WTC11 (cell line): ENCODE measurements around the gene PPP3R1. TPM values are rescaled to one million over a fixed set of nuclear protein-coding genes. Genes with fewer than 3 reads are reported as not detected.

Experiments used
- ATAC-seq: fragments of 200-7000 bp; cut with Tn5 transposase; 2 replicates; pipeline ENCODE4 v1.10.0; 2021; ENCODE audit warnings: mild to moderate bottlenecking, moderate library complexity
- CTCF ChIA-PET: fragments of 300-600 bp; sonication (Branson Sonifier 250); formaldehyde crosslinking; loops from one replicate; lab custom pipeline; 2021; ENCODE audit warnings: antibody characterized with exemption; lab: Charles Lee
- POLR2A ChIA-PET: fragments of 350-600 bp; sonication (Branson Sonifier 250); formaldehyde crosslinking; loops from one replicate; lab custom pipeline; 2021; ENCODE audit warnings: antibody characterized with exemption; lab: Charles Lee
- DNase-seq: peaks from one replicate; pipeline ENCODE4 v3.0.0; 2021; ENCODE audit warnings: low spot score
- H3K27ac Mint-ChIP-seq: 2 replicates; pipeline ENCODE4 v1.8.0; 2021; ENCODE audit warnings: mixed read lengths
- H3K27me3 Mint-ChIP-seq: 2 replicates; pipeline ENCODE4 v1.8.0; 2021; ENCODE audit warnings: low read depth, mild to moderate bottlenecking, moderate library complexity, mixed read lengths
- H3K36me3 Mint-ChIP-seq: 2 replicates; pipeline ENCODE4 v1.8.0; 2021; ENCODE audit warnings: mixed read lengths
- H3K4me1 Mint-ChIP-seq: 2 replicates; pipeline ENCODE4 v1.8.0; 2022; ENCODE audit warnings: mixed read lengths
- H3K4me3 Mint-ChIP-seq: 2 replicates; pipeline ENCODE4 v1.8.0; 2021; ENCODE audit warnings: mild to moderate bottlenecking, moderate library complexity, mixed read lengths
- H3K9me3 Mint-ChIP-seq: 2 replicates; pipeline ENCODE4 v1.8.0; 2021; ENCODE audit warnings: mixed read lengths
- CBFB ChIP-seq: sonication (generic); formaldehyde crosslinking; IDR thresholded peaks from 2 replicates; pipeline ENCODE4 v1.8.1; 2022; ENCODE audit warnings: mild to moderate bottlenecking, low read depth, missing genetic modification reagents
- ESRRA ChIP-seq: sonication (generic); formaldehyde crosslinking; IDR thresholded peaks from 2 replicates; pipeline ENCODE4 v1.8.1; 2022; ENCODE audit warnings: mild to moderate bottlenecking, missing genetic modification reagents, borderline replicate concordance
- ETV6 ChIP-seq: sonication (generic); formaldehyde crosslinking; IDR thresholded peaks from 2 replicates; pipeline ENCODE4 v1.8.1; 2022; ENCODE audit warnings: mild to moderate bottlenecking, missing genetic modification reagents
- FOXP1 ChIP-seq: sonication (generic); formaldehyde crosslinking; IDR thresholded peaks from 2 replicates; pipeline ENCODE4 v1.8.0; 2022; ENCODE audit warnings: missing genetic modification reagents, mild to moderate bottlenecking, moderate library complexity, borderline replicate concordance
- GRHL2 ChIP-seq: fragments of 250-450 bp; sonication (Bioruptor Pico); IDR thresholded peaks from 2 replicates; pipeline ENCODE4 v1.8.0; 2022; ENCODE audit warnings: mild to moderate bottlenecking, moderate library complexity; ENCODE audit not compliant: insufficient replicate concordance, severe bottlenecking
- IRF2 ChIP-seq: sonication (generic); formaldehyde crosslinking; IDR thresholded peaks from 2 replicates; pipeline ENCODE4 v1.8.0; 2022; ENCODE audit warnings: low read depth, missing genetic modification reagents, borderline replicate concordance
- JUN ChIP-seq: sonication (generic); formaldehyde crosslinking; IDR thresholded peaks from 2 replicates; pipeline ENCODE4 v1.8.0; 2023; ENCODE audit warnings: mild to moderate bottlenecking, missing genetic modification reagents
- MXD4 ChIP-seq: fragments of 250-450 bp; sonication (Bioruptor Pico); IDR thresholded peaks from 2 replicates; pipeline ENCODE4 v1.8.0; 2021; ENCODE audit warnings: mild to moderate bottlenecking, moderate library complexity, borderline replicate concordance
- NFATC4 ChIP-seq: fragments of 250-450 bp; sonication (Bioruptor Pico); IDR thresholded peaks from 2 replicates; pipeline ENCODE4 v1.9.0; 2021; ENCODE audit warnings: mild to moderate bottlenecking
- RORB ChIP-seq: fragments of 250-450 bp; sonication (Bioruptor Pico); IDR thresholded peaks from 2 replicates; pipeline ENCODE4 v1.9.0; 2021; ENCODE audit warnings: mild to moderate bottlenecking
- SOX15 ChIP-seq: fragments of 250-450 bp; sonication (Bioruptor Pico); IDR thresholded peaks from 2 replicates; pipeline ENCODE4 v1.9.0; 2021; ENCODE audit warnings: mild to moderate bottlenecking
- TEAD4 ChIP-seq: sonication (generic); formaldehyde crosslinking; IDR thresholded peaks from 2 replicates; pipeline ENCODE4 v1.8.0; 2022; ENCODE audit warnings: mild to moderate bottlenecking, missing genetic modification reagents
- ZNF138 ChIP-seq: sonication (generic); formaldehyde crosslinking; conservative IDR thresholded peaks from 2 replicates; pipeline ENCODE4 v1.8.1; 2022; ENCODE audit warnings: mild to moderate bottlenecking, moderate library complexity, missing genetic modification reagents
- ZNF671 ChIP-seq: fragments of 250-450 bp; sonication (Bioruptor Pico); IDR thresholded peaks from 2 replicates; pipeline ENCODE4 v1.8.0; 2021; ENCODE audit warnings: mild to moderate bottlenecking
- total RNA-seq: library from RNA; stranded (reverse); gene quantifications from 3 replicates; pipeline ENCODE4 v1.2.3, GENCODE V29; 2021
- TF ChIP-seq, protein P1 (sequence below): fragments of 250-450 bp; sonication (Bioruptor Pico); IDR thresholded peaks from 2 replicates; pipeline ENCODE4 v2.1.2; 2022; ENCODE audit warnings: mild to moderate bottlenecking, moderate library complexity
- TF ChIP-seq, protein P2 (sequence below): sonication (generic); formaldehyde crosslinking; IDR thresholded peaks from 2 replicates; pipeline ENCODE4 v1.8.0; 2023; ENCODE audit warnings: missing genetic modification reagents, mild to moderate bottlenecking, borderline replicate concordance
- TF ChIP-seq, protein P3 (sequence below): sonication (generic); formaldehyde crosslinking; IDR thresholded peaks from 2 replicates; pipeline ENCODE4 v1.8.0; 2023; ENCODE audit warnings: missing genetic modification reagents
- TF ChIP-seq, protein P4 (sequence below): fragments of 250-450 bp; sonication (Bioruptor Pico); IDR thresholded peaks from 2 replicates; pipeline ENCODE4 v1.9.0; 2021; ENCODE audit warnings: mild to moderate bottlenecking
- TF ChIP-seq, protein P5 (sequence below): sonication (generic); formaldehyde crosslinking; conservative IDR thresholded peaks from 2 replicates; pipeline ENCODE4 v1.8.1; 2022; ENCODE audit warnings: mild to moderate bottlenecking, missing genetic modification reagents
- TF ChIP-seq, protein P6 (sequence below): sonication (generic); formaldehyde crosslinking; IDR thresholded peaks from 2 replicates; pipeline ENCODE4 v1.8.1; 2023; ENCODE audit warnings: mild to moderate bottlenecking, missing genetic modification reagents, moderate library complexity

The PPP3R1 gene
- total RNA-seq, 1 experiment from 2014 or later: 61.4 TPM

DNA sequence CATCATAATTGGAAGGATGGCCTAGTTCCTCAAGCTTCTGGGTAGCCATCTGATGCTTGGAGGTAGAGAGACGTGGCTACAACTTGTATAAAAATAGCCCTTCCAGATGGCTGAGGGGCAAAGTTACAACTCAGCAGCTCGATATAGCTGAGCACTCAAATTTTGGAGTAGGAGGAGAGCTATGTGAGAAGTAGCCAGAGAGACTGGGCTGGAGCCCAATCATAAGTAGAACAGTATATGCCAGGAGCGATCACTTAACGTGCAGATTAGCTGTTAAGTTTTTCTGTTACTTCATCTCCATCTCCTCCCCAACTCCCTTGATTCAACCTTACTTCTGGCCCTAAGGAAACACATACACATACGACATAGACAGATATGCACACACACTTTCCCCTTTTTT lies 38.6 kb upstream of the PPP3R1 start:
- DNase-seq: no peak
- H3K27ac Mint-ChIP-seq: no peak overlapping the region
- TF ChIP-seq RORB (CRISPR knock-in tag) (no peak), JUN (CRISPR knock-in tag) (no peak), ESRRA (CRISPR knock-in tag) (no peak), SOX15 (CRISPR knock-in tag) (no peak), GRHL2 (CRISPR knock-in tag) (no peak), IRF2 (CRISPR knock-in tag) (no peak), ZNF138 (CRISPR knock-in tag) (no peak), NFATC4 (CRISPR knock-in tag) (no peak), TEAD4 (no peak), ZNF671 (CRISPR knock-in tag) (no peak), FOXP1 (CRISPR knock-in tag) (no peak)
- TF ChIP-seq, protein P1, sequence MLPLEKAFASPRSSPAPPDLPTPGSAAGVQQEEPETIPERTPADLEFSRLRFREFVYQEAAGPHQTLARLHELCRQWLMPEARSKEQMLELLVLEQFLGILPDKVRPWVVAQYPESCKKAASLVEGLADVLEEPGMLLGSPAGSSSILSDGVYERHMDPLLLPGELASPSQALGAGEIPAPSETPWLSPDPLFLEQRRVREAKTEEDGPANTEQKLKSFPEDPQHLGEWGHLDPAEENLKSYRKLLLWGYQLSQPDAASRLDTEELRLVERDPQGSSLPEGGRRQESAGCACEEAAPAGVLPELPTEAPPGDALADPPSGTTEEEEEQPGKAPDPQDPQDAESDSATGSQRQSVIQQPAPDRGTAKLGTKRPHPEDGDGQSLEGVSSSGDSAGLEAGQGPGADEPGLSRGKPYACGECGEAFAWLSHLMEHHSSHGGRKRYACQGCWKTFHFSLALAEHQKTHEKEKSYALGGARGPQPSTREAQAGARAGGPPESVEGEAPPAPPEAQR (CRISPR knock-in tag): no peak
- TF ChIP-seq, protein P2, sequence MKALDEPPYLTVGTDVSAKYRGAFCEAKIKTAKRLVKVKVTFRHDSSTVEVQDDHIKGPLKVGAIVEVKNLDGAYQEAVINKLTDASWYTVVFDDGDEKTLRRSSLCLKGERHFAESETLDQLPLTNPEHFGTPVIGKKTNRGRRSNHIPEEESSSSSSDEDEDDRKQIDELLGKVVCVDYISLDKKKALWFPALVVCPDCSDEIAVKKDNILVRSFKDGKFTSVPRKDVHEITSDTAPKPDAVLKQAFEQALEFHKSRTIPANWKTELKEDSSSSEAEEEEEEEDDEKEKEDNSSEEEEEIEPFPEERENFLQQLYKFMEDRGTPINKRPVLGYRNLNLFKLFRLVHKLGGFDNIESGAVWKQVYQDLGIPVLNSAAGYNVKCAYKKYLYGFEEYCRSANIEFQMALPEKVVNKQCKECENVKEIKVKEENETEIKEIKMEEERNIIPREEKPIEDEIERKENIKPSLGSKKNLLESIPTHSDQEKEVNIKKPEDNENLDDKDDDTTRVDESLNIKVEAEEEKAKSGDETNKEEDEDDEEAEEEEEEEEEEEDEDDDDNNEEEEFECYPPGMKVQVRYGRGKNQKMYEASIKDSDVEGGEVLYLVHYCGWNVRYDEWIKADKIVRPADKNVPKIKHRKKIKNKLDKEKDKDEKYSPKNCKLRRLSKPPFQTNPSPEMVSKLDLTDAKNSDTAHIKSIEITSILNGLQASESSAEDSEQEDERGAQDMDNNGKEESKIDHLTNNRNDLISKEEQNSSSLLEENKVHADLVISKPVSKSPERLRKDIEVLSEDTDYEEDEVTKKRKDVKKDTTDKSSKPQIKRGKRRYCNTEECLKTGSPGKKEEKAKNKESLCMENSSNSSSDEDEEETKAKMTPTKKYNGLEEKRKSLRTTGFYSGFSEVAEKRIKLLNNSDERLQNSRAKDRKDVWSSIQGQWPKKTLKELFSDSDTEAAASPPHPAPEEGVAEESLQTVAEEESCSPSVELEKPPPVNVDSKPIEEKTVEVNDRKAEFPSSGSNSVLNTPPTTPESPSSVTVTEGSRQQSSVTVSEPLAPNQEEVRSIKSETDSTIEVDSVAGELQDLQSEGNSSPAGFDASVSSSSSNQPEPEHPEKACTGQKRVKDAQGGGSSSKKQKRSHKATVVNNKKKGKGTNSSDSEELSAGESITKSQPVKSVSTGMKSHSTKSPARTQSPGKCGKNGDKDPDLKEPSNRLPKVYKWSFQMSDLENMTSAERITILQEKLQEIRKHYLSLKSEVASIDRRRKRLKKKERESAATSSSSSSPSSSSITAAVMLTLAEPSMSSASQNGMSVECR (CRISPR knock-in tag): no peak
- TF ChIP-seq, protein P3, sequence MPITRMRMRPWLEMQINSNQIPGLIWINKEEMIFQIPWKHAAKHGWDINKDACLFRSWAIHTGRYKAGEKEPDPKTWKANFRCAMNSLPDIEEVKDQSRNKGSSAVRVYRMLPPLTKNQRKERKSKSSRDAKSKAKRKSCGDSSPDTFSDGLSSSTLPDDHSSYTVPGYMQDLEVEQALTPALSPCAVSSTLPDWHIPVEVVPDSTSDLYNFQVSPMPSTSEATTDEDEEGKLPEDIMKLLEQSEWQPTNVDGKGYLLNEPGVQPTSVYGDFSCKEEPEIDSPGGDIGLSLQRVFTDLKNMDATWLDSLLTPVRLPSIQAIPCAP (CRISPR knock-in tag): no peak
- no peaks in the 10 kb centered on the region for H3K9me3 Mint-ChIP-seq
- H3K27me3 Mint-ChIP-seq: no peaks in the 10 kb centered on the region
- POLR2A ChIA-PET: no interaction called here
- CTCF ChIA-PET: interaction anchor here (0.6 to 4.9 kb wide), 9 partner anchors 8 to 644 kb away, joined by 3 to 33 read pairs (median 6); partner anchors contain the start of genes CNRIP1 and PNO1
- no peaks in the 10 kb centered on the region for H3K36me3 Mint-ChIP-seq
- H3K4me3 Mint-ChIP-seq: no peak overlapping the region
- ATAC-seq: no peak
- H3K4me1 Mint-ChIP-seq: peaks cover 4% of the 10 kb centered on the region; the same call in 1 of the 2 replicates

DNA sequence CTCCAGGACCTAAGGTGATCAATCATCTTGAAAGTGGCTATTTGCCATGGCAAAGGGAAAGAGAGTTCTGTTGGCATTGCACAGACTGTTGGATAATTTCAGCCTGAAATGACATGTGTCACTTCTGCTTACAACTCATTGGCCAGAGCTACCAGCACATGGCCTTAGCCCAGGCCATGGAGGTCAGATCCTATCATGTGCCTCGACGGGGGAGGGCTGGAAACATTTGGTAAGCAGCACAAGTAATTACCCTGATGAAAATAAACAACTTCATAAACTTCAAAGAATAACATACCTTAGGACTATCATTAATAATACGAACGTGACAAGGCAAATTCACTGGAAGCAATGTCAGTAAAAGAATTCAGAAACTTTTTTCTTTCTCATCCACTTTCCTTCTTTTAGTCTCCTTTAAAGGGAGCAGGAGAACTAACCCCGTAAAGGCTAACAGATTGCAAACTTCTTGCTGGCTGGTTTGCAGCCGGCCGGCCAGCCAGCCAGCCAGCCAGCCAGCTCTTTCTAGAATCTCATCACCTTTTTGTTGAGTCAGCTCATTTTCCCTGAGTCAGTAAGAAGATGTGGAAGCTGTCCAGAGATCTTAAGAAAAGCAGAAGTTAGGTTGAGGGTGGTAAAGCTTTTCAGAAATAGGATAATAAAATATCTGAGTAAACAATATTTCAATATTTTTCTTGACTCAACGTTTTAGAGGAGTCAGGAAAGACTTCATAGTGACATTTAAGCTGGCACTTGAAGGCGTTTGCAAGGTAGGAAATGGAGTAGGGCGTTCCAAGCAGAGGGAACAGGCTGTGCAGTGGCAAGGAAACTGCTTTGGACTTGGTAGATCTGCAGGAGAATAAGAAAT lies 35.5 kb upstream of the PPP3R1 start:
- H3K27me3 Mint-ChIP-seq: no peaks in the 10 kb centered on the region
- CTCF ChIA-PET: interaction anchor here (0.7 to 2.8 kb wide), 5 partner anchors 59 to 166 kb away, joined by 3 to 9 read pairs (median 4); no protein-coding TSS in a partner anchor
- ATAC-seq (no peak), DNase-seq (no peak)
- peaks cover 4% of the 10 kb centered on the region; the same call in 1 of the 2 replicates for H3K4me1 Mint-ChIP-seq
- no peaks in the 10 kb centered on the region for H3K36me3 Mint-ChIP-seq
- no peaks in the 10 kb centered on the region for H3K9me3 Mint-ChIP-seq
- POLR2A ChIA-PET: interaction anchor here (0.5 kb wide), 1 partner anchor 56 kb away, joined by 3 read pairs; no protein-coding TSS in a partner anchor
- H3K4me3 Mint-ChIP-seq: no peak overlapping the region
- H3K27ac Mint-ChIP-seq: no peak overlapping the region
- TF ChIP-seq CBFB (CRISPR knock-in tag) (no peak), MXD4 (CRISPR knock-in tag) (no peak), FOXP1 (CRISPR knock-in tag) (no peak), ETV6 (no peak)
- TF ChIP-seq, protein P1 (CRISPR knock-in tag): no peak
- TF ChIP-seq, protein P4, sequence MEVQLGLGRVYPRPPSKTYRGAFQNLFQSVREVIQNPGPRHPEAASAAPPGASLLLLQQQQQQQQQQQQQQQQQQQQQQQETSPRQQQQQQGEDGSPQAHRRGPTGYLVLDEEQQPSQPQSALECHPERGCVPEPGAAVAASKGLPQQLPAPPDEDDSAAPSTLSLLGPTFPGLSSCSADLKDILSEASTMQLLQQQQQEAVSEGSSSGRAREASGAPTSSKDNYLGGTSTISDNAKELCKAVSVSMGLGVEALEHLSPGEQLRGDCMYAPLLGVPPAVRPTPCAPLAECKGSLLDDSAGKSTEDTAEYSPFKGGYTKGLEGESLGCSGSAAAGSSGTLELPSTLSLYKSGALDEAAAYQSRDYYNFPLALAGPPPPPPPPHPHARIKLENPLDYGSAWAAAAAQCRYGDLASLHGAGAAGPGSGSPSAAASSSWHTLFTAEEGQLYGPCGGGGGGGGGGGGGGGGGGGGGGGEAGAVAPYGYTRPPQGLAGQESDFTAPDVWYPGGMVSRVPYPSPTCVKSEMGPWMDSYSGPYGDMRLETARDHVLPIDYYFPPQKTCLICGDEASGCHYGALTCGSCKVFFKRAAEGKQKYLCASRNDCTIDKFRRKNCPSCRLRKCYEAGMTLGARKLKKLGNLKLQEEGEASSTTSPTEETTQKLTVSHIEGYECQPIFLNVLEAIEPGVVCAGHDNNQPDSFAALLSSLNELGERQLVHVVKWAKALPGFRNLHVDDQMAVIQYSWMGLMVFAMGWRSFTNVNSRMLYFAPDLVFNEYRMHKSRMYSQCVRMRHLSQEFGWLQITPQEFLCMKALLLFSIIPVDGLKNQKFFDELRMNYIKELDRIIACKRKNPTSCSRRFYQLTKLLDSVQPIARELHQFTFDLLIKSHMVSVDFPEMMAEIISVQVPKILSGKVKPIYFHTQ (CRISPR knock-in tag): no peak
- TF ChIP-seq, protein P5, sequence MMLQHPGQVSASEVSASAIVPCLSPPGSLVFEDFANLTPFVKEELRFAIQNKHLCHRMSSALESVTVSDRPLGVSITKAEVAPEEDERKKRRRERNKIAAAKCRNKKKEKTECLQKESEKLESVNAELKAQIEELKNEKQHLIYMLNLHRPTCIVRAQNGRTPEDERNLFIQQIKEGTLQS (CRISPR knock-in tag): no peak
- TF ChIP-seq, protein P6, sequence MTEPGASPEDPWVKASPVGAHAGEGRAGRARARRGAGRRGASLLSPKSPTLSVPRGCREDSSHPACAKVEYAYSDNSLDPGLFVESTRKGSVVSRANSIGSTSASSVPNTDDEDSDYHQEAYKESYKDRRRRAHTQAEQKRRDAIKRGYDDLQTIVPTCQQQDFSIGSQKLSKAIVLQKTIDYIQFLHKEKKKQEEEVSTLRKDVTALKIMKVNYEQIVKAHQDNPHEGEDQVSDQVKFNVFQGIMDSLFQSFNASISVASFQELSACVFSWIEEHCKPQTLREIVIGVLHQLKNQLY (CRISPR knock-in tag): no peak
